GM19023 (cell line): ENCODE measurements around the gene CA6.
"Not testable (repeated sequence)": the region's sequence is repeated elsewhere in the genome, so short reads cannot be mapped to it uniquely, and the experiment has no call there.

ENCODE experiments used
- ATAC-seq: cut with Tn5 transposase; IDR thresholded peaks from one replicate; pipeline ENCODE4 v1.9.1; 2021; ENCODE audit warnings: mild to moderate bottlenecking, moderate library complexity; ENCODE audit not compliant: unreplicated experiment

The CA6 gene

GRCh38 chr1:8968902-8969301 lies 23.2 kb downstream of the CA6 start:
- ATAC-seq, result not testable (repeated sequence)

- ATAC-seq, result no peak
Observed at GRCh38 chr1:8969937-8970336, 24.3 kb downstream of the CA6 start.

- no peak for ATAC-seq
Observed at GRCh38 chr1:8970870-8971337, 25.2 kb downstream of the CA6 start.

GRCh38 chr1:8974551-8974950 lies 28.9 kb downstream of the CA6 start:
- no peak for ATAC-seq

- ATAC-seq, result no peak
Observed at GRCh38 chr1:8976338-8976737, 30.7 kb downstream of the CA6 start.

GRCh38 chr1:8976896-8977450 lies 31.3 kb downstream of the CA6 start:
- no peak for ATAC-seq

GRCh38 chr1:8980656-8981055 lies 35.0 kb downstream of the CA6 start:
- no peak for ATAC-seq

- no peak for ATAC-seq
Observed at GRCh38 chr1:8981169-8981568, 35.5 kb downstream of the CA6 start.

GRCh38 chr1:8984203-8984602 lies 38.5 kb downstream of the CA6 start:
- ATAC-seq, result no peak

- no peak for ATAC-seq
Observed at GRCh38 chr1:8984990-8985389, 39.3 kb downstream of the CA6 start.

- no peak for ATAC-seq
Observed at GRCh38 chr1:8985915-8986813, 40.5 kb downstream of the CA6 start.

- ATAC-seq, result no peak
Observed at GRCh38 chr1:8986814-8987190, 41.1 kb downstream of the CA6 start.

- no peak for ATAC-seq
Observed at GRCh38 chr1:8987881-8988617, 42.4 kb downstream of the CA6 start.

GRCh38 chr1:8988618-8988967 lies 42.9 kb downstream of the CA6 start:
- ATAC-seq, result no peak

GRCh38 chr1:8989061-8989460 lies 43.4 kb downstream of the CA6 start:
- ATAC-seq, result no peak

- ATAC-seq, result no peak
Observed at GRCh38 chr1:8989821-8990220, 44.2 kb downstream of the CA6 start.

GRCh38 chr1:8992936-8993687 lies 47.4 kb downstream of the CA6 start:
- no peak for ATAC-seq

GRCh38 chr1:8993962-8994675 lies 48.5 kb downstream of the CA6 start:
- ATAC-seq, result not testable (repeated sequence)

- not testable (repeated sequence) for ATAC-seq
Observed at GRCh38 chr1:9001534-9002214, 56.0 kb downstream of the CA6 start.

GRCh38 chr1:9002215-9002560 lies 56.5 kb downstream of the CA6 start:
- not testable (repeated sequence) for ATAC-seq
